HepG2 (cell line): ENCODE data around the gene SNF8. TPM values are rescaled to one million over a fixed set of nuclear protein-coding genes. Genes with fewer than 3 reads are reported as not detected.
A peak's percentile ranks its signal among the peaks of the same experiment; 100 is the strongest.

Experiments
- CENPBD1 ChIP-seq: sonication (generic); formaldehyde crosslinking; IDR thresholded peaks from 2 replicates; pipeline ENCODE4 v1.8.0; 2022; ENCODE audit warnings: missing genetic modification reagents, low read depth, mild to moderate bottlenecking, borderline replicate concordance
- ELF3 ChIP-seq: IDR thresholded peaks from 2 replicates; pipeline ENCODE4 v1.6.1; 2016; ENCODE audit warnings: missing genetic modification reagents, missing compliant biosample characterization
- FIP1L1 ChIP-seq: fragments of 200-400 bp; formaldehyde crosslinking; IDR thresholded peaks from 2 replicates; pipeline ENCODE4 v1.6.1; 2018; ENCODE audit warnings: low read depth, mild to moderate bottlenecking, low read length, moderate library complexity, borderline replicate concordance; ENCODE audit not compliant: insufficient read depth
- GLI4 ChIP-seq: sonication (generic); formaldehyde crosslinking; IDR thresholded peaks from 2 replicates; pipeline ENCODE4 v1.5.1; 2020; ENCODE audit warnings: missing genetic modification reagents, mild to moderate bottlenecking, moderate library complexity, borderline replicate concordance
- HDAC6 ChIP-seq: fragments of 200-600 bp; sonication (generic); IDR thresholded peaks from 2 replicates; pipeline ENCODE4 v1.7.0; 2017; ENCODE audit warnings: mild to moderate bottlenecking, antibody characterized with exemption, low read length, low read depth
- JUNB ChIP-seq: sonication (generic); formaldehyde crosslinking; IDR thresholded peaks from 2 replicates; pipeline ENCODE4 v1.8.0; 2022; ENCODE audit warnings: missing genetic modification reagents, mild to moderate bottlenecking, borderline replicate concordance
- LCORL ChIP-seq, 2 experiments: fragments of 450-650 bp in 1 of 2; sonication (generic) in 1 of 2; formaldehyde crosslinking in 1 of 2; IDR thresholded peaks; 2 replicates each; pipeline versions ENCODE4 v1.5.0 to v1.6.1; 2017 to 2020; ENCODE audit warnings: antibody characterized with exemption in 1 of 2, missing genetic modification reagents in 1 of 2
- MBNL3 ChIP-seq: fragments of 250-450 bp; sonication (Bioruptor Pico); conservative IDR thresholded peaks from 2 replicates; pipeline ENCODE4 v1.8.0; 2022; ENCODE audit warnings: mild to moderate bottlenecking, inconsistent platforms
- MLLT10 ChIP-seq: sonication (generic); formaldehyde crosslinking; IDR thresholded peaks from 2 replicates; pipeline ENCODE4 v1.4.0; 2020; ENCODE audit warnings: missing genetic modification reagents
- NKX3-1 ChIP-seq: sonication (generic); formaldehyde crosslinking; IDR thresholded peaks from 2 replicates; pipeline ENCODE4 v1.5.0; 2020; ENCODE audit warnings: missing genetic modification reagents
- POLR2AphosphoS5 ChIP-seq: IDR thresholded peaks from 2 replicates; pipeline ENCODE4 v1.6.1; 2012; ENCODE audit warnings: low read depth, low read length
- PRMT3 ChIP-seq: sonication (generic); formaldehyde crosslinking; IDR thresholded peaks from 2 replicates; pipeline ENCODE4 v1.8.1; 2022; ENCODE audit warnings: low read depth, mild to moderate bottlenecking, moderate library complexity, missing genetic modification reagents, borderline replicate concordance
- RNF219 ChIP-seq: sonication (generic); formaldehyde crosslinking; IDR thresholded peaks from 2 replicates; pipeline ENCODE4 v1.5.0; 2020; ENCODE audit warnings: mild to moderate bottlenecking, missing genetic modification reagents
- SAP130 ChIP-seq: IDR thresholded peaks from 2 replicates; pipeline ENCODE4 v1.6.1; 2016; ENCODE audit warnings: low read depth
- SMAD3 ChIP-seq: sonication (generic); formaldehyde crosslinking; IDR thresholded peaks from 2 replicates; pipeline ENCODE4 v1.4.0; 2020; ENCODE audit warnings: missing genetic modification reagents
- SRSF1 ChIP-seq: fragments of 200-400 bp; formaldehyde crosslinking; optimal IDR thresholded peaks from 2 replicates; pipeline ENCODE3; 2017; ENCODE audit warnings: mild to moderate bottlenecking, low read depth, low read length, moderate library complexity
- ZFP90 ChIP-seq: sonication (generic); formaldehyde crosslinking; IDR thresholded peaks from 2 replicates; pipeline ENCODE4 v1.8.0; 2022; ENCODE audit warnings: missing genetic modification reagents, mild to moderate bottlenecking, inconsistent platforms, borderline replicate concordance
- ZNF20 ChIP-seq: sonication (generic); formaldehyde crosslinking; IDR thresholded peaks from 2 replicates; pipeline ENCODE4 v1.4.0; 2020; ENCODE audit warnings: mild to moderate bottlenecking, moderate library complexity, missing genetic modification reagents
- ZNF605 ChIP-seq: sonication (generic); formaldehyde crosslinking; IDR thresholded peaks from 2 replicates; pipeline ENCODE4 v1.8.0; 2022; ENCODE audit warnings: mild to moderate bottlenecking, missing genetic modification reagents
- ZNF619 ChIP-seq: sonication (generic); formaldehyde crosslinking; IDR thresholded peaks from 2 replicates; pipeline ENCODE4 v1.4.0; 2020; ENCODE audit warnings: mild to moderate bottlenecking, missing genetic modification reagents
- ZNF687 ChIP-seq: sonication (generic); formaldehyde crosslinking; IDR thresholded peaks from 2 replicates; pipeline ENCODE4 v1.5.1; 2020; ENCODE audit warnings: mild to moderate bottlenecking, missing genetic modification reagents, moderate library complexity
- ZNF720 ChIP-seq: sonication (generic); formaldehyde crosslinking; IDR thresholded peaks from 2 replicates; pipeline ENCODE4 v1.4.0; 2020; ENCODE audit warnings: missing genetic modification reagents
- ZNF75D ChIP-seq: sonication (generic); formaldehyde crosslinking; IDR thresholded peaks from 2 replicates; pipeline ENCODE4 v1.8.1; 2023; ENCODE audit warnings: missing genetic modification reagents, mild to moderate bottlenecking, borderline replicate concordance
- ZNF841 ChIP-seq: sonication (generic); formaldehyde crosslinking; IDR thresholded peaks from 2 replicates; pipeline ENCODE4 v1.8.1; 2023; ENCODE audit warnings: missing genetic modification reagents, borderline replicate concordance
- polyA plus RNA-seq, 8 experiments: library from polyadenylated mRNA; depleted of rRNA in 3 of 8; stranded (reverse) in 7 of 8; unstranded in 1 of 8; fragments of >200 nt; fragmentation: Illumina TruSeq in 4 of 8; extraction: Trizol in 4 of 8; gene quantifications; 2 replicates each; pipeline versions ENCODE4 v1.2.1 to v1.2.3, GENCODE V29; 2011 to 2016; ENCODE audit warnings: low read depth in 4 of 8, missing spikeins in 1 of 8, mixed read lengths in 1 of 8; ENCODE audit not compliant: insufficient read depth in 1 of 8
- total RNA-seq, 5 experiments: library from RNA; depleted of rRNA; stranded (reverse); fragments of >200 nt; fragmentation: Illumina TruSeq; extraction: Trizol; gene quantifications; 2 replicates each; pipeline ENCODE4 v1.2.3, GENCODE V29; 2016; ENCODE audit warnings: low read depth in 1 of 5

Gene SNF8
- total and polyA plus RNA-seq, 2 of the 13 experiments (the other 11 are each of a cell fraction or from before 2014, with no cell fraction given), result 114 to 153 TPM

DNA sequence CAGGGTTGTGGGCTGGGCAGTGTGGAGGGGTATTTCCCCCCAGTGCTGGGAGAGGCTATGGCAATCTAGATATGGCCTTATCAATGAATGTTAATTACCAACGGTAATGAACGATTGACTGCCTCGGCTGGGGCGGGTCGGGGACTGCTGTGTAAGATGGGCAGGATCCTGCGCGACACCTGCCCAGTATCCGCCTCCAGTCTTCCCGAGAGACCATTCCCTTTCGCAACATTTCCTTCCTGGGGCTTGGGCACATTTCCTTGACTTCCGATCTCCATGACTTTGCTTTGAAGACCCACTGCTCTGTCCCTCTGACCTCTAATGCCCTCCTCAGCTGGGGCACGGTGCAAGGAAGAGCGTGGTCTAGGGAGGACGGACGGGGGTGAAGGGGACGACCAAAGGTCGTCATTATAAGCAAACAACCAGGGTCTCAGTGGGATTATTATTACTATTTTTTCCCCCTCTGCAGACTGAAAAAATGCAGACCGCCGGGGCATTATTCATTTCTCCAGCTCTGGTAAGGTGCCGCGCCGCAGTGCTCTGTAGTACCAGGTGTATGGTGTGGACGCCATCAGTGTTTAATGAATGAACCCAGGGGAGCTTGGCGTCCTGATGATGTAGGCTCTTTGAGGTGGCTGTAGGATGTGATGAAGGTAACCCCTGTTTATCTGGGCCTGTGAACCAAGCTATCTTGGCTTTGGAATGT, 51.5 kb downstream of the SNF8 start (continued):
- TF ChIP-seq CENPBD1 (CRISPR knock-in tag) (peak; percentile 41; the same call in 1 of the 2 replicates), MLLT10 (CRISPR knock-in tag) (no peak), RNF219 (CRISPR knock-in tag) (no peak), NKX3-1 (CRISPR knock-in tag) (no peak), POLR2AphosphoS5 (no peak), SRSF1 (peak; percentile 71), PRMT3 (CRISPR knock-in tag) (no peak), LCORL (IDR thresholded peaks at IDR 0.05) (no peak), LCORL (CRISPR knock-in tag; IDR thresholded peaks at IDR 0.05) (no peak), SMAD3 (CRISPR knock-in tag) (peak; percentile 7; the same call in 1 of the 2 replicates), ZNF841 (no peak), ELF3 (no peak), ZNF20 (CRISPR knock-in tag) (no peak), MBNL3 (no peak), ZNF605 (CRISPR knock-in tag) (peak; percentile 79; the same call in 1 of the 2 replicates), ZNF619 (CRISPR knock-in tag) (0 out of 2 replicates have a peak, but pooled peaks have one; percentile 37), JUNB (CRISPR knock-in tag) (0 out of 2 replicates have a peak, but pooled peaks have one; percentile 1), HDAC6 (no peak), SAP130 (CRISPR knock-in tag) (no peak), ZNF75D (CRISPR knock-in tag) (no peak), ZNF720 (CRISPR knock-in tag) (no peak), FIP1L1 (no peak), ZNF687 (CRISPR knock-in tag) (peak; percentile 7), ZFP90 (CRISPR knock-in tag) (no peak), GLI4 (CRISPR knock-in tag) (peak; percentile 97)
